Panc1 (cell line): ENCODE data around the gene TEKT2. TPM values are rescaled to one million over a fixed set of nuclear protein-coding genes. Genes with fewer than 3 reads are reported as not detected.

ENCODE experiments used
- ATAC-seq: fragments of 200-7000 bp; cut with Tn5 transposase; 2 replicates; pipeline ENCODE4 v1.9.1; 2020; ENCODE audit warnings: mild to moderate bottlenecking, moderate library complexity
- BruUV-seq: library from RNA; stranded (reverse); fragments of 400-500 nt; replicated peaks from 2 replicates; lab custom pipeline; 2021; lab: Mats Ljungman, UMichigan
- CTCF ChIA-PET: fragments of 300-600 bp; sonication (Branson Sonifier 250); formaldehyde crosslinking; loops from one replicate; lab custom pipeline; 2022; ENCODE audit warnings: antibody characterized with exemption; lab: Charles Lee
- POLR2A ChIA-PET: fragments of 300-600 bp; sonication (Branson Sonifier 250); formaldehyde crosslinking; loops from one replicate; lab custom pipeline; 2022; ENCODE audit warnings: antibody characterized with exemption; lab: Charles Lee
- DNase-seq: peaks from one replicate; pipeline ENCODE4 v3.0.0-alpha.2; 2010; ENCODE audit warnings: low read depth, low spot score
- H3K27ac ChIP-seq: 2 replicates; pipeline ENCODE4 v1.5.1; 2011; ENCODE audit warnings: mild to moderate bottlenecking, low read length, inconsistent platforms
- H3K27me3 ChIP-seq: fragments of 200-500 bp; sonication (Bioruptor generic); 2 replicates; pipeline ENCODE4 v1.6.0; 2014; ENCODE audit warnings: low read length, inconsistent platforms; ENCODE audit not compliant: control insufficient read depth, insufficient read depth
- H3K36me3 ChIP-seq: fragments of 200-500 bp; sonication (Bioruptor generic); 2 replicates; pipeline ENCODE4 v1.5.1; 2014; ENCODE audit warnings: inconsistent platforms, mild to moderate bottlenecking, low read length, moderate library complexity; ENCODE audit not compliant: control insufficient read depth, insufficient read depth
- H3K4me1 ChIP-seq: 2 replicates; pipeline ENCODE4 v1.5.1; 2011; ENCODE audit warnings: inconsistent platforms, mild to moderate bottlenecking, low read length, moderate library complexity; ENCODE audit not compliant: control insufficient read depth, insufficient read depth
- H3K4me3 ChIP-seq, 2 experiments: 2 replicates each; pipeline ENCODE4 v1.5.1; 2011 to 2012; ENCODE audit warnings: low read depth in 2 of 2, low read length in 2 of 2, mild to moderate bottlenecking in 2 of 2, inconsistent platforms in 1 of 2, moderate library complexity in 1 of 2
- H3K9me3 ChIP-seq: fragments of 200-500 bp; sonication (Bioruptor generic); 2 replicates; pipeline ENCODE4 v1.5.1; 2014; ENCODE audit warnings: low read depth, mild to moderate bottlenecking, inconsistent platforms, low read length, moderate library complexity; ENCODE audit not compliant: control insufficient read depth, insufficient read depth
- CTCF ChIP-seq: fragments of 450-650 bp; IDR thresholded peaks from 2 replicates; pipeline ENCODE4 v1.5.1; 2017; ENCODE audit warnings: mild to moderate bottlenecking
- POLR2AphosphoS5 ChIP-seq: IDR thresholded peaks from 2 replicates; pipeline ENCODE4 v1.6.1; 2012; ENCODE audit warnings: mild to moderate bottlenecking, low read depth, low read length, moderate library complexity
- REST ChIP-seq, 2 experiments: IDR thresholded peaks; 2 replicates each; pipeline ENCODE4 v1.6.1; 2011 to 2012; ENCODE audit warnings: low read depth in 2 of 2, control low read depth in 1 of 2, low read length in 1 of 2, mild to moderate bottlenecking in 1 of 2, moderate library complexity in 1 of 2; ENCODE audit not compliant: insufficient read depth in 1 of 2
- SIN3A ChIP-seq: IDR thresholded peaks from 2 replicates; pipeline ENCODE4 v1.6.1; 2012; ENCODE audit warnings: low read depth, mild to moderate bottlenecking, low read length, moderate library complexity, borderline replicate concordance; ENCODE audit not compliant: insufficient read depth
- TCF7L2 ChIP-seq: IDR thresholded peaks from 2 replicates; pipeline ENCODE4 v1.6.1; 2011; ENCODE audit warnings: mild to moderate bottlenecking, low read depth, low read length, inconsistent platforms
- in situ Hi-C: cut with HindIII; loops from 2 replicates; pipeline ENCODE4 v1.10.0; 2016; ENCODE audit warnings: low sequenced_read_pairs, low pct_unique_long_range_greater_than_20kb
- intact Hi-C: fragments of 100-400 bp; cut with micrococcal nuclease; formaldehyde crosslinking; loops from one replicate; pipeline ENCODE4 v1.10.0; 2022; ENCODE audit not compliant: unreplicated experiment
- total RNA-seq: library from RNA; stranded (reverse); gene quantifications from one replicate; pipeline ENCODE4 v1.2.1, GENCODE V29; 2021; ENCODE audit not compliant: unreplicated experiment

TEKT2 gene
- total RNA-seq, 1 experiment from 2014 or later, result 0.23 TPM

- Histone ChIP-seq H3K4me3 (no peak overlapping the region), H3K4me1 (peaks cover 3% of the 10 kb centered on the region; the same call in 1 of the 2 replicates), H3K36me3 (peaks cover 15% of the 10 kb centered on the region), H3K27ac (no peak overlapping the region), H3K9me3 (no peaks in the 10 kb centered on the region), H3K27me3 (no peaks in the 10 kb centered on the region)
- no peak for TF ChIP-seq REST (IDR thresholded peaks at IDR 0.05; ENCODE audit: insufficient read depth in 1 of 2, low read depth in 2 of 2, low read length in 1 of 2)
- no peak for TF ChIP-seq TCF7L2
- no peak for TF ChIP-seq SIN3A
- TF ChIP-seq CTCF, result no peak
- TF ChIP-seq POLR2AphosphoS5, result no peak
- intact Hi-C loops, result no loop called here
- ChIA-PET CTCF (interaction anchor here (0.6 kb wide), 2 partner anchors 29 to 94 kb away, joined by 3 to 4 read pairs; no protein-coding TSS in a partner anchor), POLR2A (interaction anchor here (0.6 kb wide), 1 partner anchor 20 kb away, joined by 3 read pairs; no protein-coding TSS in a partner anchor)
- peak; percentile 39 for ATAC-seq
- in situ Hi-C loops, result no loop called here
- DNase-seq, result no peak
- BruUV-seq, result no TSS peak
Measured at GRCh38 chr1:36133484-36133883, 49.6 kb downstream of the TEKT2 start.

GRCh38 chr1:36134031-36134430 lies 50.1 kb downstream of the TEKT2 start:
- POLR2A ChIA-PET, result interaction anchor here (0.6 kb wide), 1 partner anchor 21 kb away, joined by 3 read pairs; no protein-coding TSS in a partner anchor
- no TSS peak for BruUV-seq
- DNase-seq, result no peak
- CTCF ChIA-PET, result interaction anchor here (0.6 to 1.5 kb wide), 4 partner anchors 24 to 54 kb away, joined by 3 to 8 read pairs (median 4); no protein-coding TSS in a partner anchor
- TF ChIP-seq REST (IDR thresholded peaks at IDR 0.05; ENCODE audit: insufficient read depth in 1 of 2, low read depth in 2 of 2, low read length in 1 of 2) (no peak), CTCF (no peak), POLR2AphosphoS5 (no peak), TCF7L2 (no peak), SIN3A (no peak)
- ATAC-seq, result no peak
- Histone ChIP-seq H3K27me3 (no peaks in the 10 kb centered on the region), H3K4me1 (peaks cover 3% of the 10 kb centered on the region; the same call in 1 of the 2 replicates), H3K27ac (no peak overlapping the region), H3K4me3 (no peak overlapping the region), H3K9me3 (no peaks in the 10 kb centered on the region), H3K36me3 (peaks cover 15% of the 10 kb centered on the region)
- in situ Hi-C loops, result no loop called here
- intact Hi-C loops, result loop anchor here (1.0 kb wide), 1 partner anchor 34 kb away; no protein-coding TSS in a partner anchor
